22Rv1 (cell line): Measurements from ENCODE around the gene CDC25B.

ENCODE experiments used
- H3K27ac ChIP-seq: fragments of 450-650 bp; 2 replicates; pipeline ENCODE4 v1.5.1; 2017
- ZFX ChIP-seq: fragments of 450-650 bp; IDR thresholded peaks from 2 replicates; pipeline ENCODE4 v1.6.1; 2017; ENCODE audit warnings: antibody characterized with exemption, borderline replicate concordance
- TF ChIP-seq, protein P1 (sequence below): fragments of 450-650 bp; IDR thresholded peaks from 2 replicates; pipeline ENCODE4 v1.5.1; 2017; ENCODE audit warnings: mild to moderate bottlenecking

CDC25B gene

DNA sequence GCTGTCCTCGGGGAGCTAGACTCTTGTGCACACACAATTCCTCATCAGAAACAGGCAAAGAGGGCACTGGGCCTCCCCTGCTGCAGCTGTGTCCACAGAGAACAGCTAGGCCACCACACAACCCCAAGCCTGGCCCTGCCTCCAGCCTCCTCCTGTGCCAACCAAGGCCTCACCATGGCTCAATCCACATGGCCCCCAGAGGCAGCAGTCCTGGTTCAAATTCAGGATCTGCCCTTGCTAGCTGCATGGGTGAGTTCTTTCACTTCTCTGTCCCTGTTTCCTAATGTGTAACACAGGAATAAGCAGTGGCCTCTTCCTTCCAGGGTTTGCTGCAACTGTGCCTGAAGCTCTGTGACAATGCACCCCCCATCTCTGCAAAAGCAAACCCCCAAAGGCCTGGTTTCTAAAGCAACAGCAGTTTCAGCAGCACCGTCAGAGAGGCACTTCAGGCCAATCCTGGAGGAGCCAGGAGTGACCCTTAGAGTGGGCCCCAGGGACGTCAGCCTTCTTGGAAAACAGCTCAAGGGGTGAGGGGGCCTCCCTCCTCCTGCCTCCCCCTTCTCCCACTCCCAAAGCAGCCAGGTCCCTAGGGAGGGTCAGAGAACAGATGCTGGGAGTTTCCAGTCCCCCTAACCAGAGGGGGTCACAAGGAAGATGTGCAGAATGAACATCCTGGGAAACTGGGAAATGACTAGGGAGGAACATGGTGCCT, 30.8 kb upstream of the CDC25B start:
- no peak overlapping the region for H3K27ac ChIP-seq
- no peak for TF ChIP-seq ZFX
- TF ChIP-seq, protein P1, sequence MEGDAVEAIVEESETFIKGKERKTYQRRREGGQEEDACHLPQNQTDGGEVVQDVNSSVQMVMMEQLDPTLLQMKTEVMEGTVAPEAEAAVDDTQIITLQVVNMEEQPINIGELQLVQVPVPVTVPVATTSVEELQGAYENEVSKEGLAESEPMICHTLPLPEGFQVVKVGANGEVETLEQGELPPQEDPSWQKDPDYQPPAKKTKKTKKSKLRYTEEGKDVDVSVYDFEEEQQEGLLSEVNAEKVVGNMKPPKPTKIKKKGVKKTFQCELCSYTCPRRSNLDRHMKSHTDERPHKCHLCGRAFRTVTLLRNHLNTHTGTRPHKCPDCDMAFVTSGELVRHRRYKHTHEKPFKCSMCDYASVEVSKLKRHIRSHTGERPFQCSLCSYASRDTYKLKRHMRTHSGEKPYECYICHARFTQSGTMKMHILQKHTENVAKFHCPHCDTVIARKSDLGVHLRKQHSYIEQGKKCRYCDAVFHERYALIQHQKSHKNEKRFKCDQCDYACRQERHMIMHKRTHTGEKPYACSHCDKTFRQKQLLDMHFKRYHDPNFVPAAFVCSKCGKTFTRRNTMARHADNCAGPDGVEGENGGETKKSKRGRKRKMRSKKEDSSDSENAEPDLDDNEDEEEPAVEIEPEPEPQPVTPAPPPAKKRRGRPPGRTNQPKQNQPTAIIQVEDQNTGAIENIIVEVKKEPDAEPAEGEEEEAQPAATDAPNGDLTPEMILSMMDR = no peak

DNA sequence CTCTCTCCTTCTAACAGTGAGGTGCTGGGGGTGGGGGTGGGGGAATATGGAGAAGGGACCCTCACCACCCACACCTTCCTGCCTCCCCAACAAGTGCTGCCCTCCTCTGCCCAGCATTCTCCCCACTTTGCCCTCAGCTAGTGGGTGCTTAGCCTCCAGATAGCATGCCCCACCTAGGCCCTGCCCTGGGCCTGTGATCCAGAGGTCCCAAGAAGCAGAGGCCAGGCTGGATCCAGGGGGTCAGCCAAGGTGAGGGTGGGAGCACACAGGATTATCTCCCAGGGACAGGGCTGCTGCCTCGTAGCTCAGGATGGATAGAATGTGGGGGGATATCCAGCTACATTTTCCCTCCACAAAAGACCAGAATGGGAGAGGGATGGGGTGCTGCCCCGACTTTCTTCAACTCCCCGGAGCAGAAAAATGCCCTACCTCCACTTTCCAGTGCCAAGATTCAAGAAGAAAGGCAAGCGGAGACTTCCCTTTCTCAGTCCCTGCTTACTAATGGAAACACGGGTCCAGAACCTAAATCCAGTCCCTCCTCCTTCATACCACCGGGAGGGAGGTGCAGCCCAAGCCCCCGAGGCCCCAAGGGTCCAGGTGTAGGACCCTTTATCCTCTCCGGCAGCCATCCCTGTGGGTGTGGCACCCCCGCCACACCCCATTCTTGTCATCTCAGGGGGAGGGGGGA, 29.5 kb upstream of the CDC25B start:
- no peak overlapping the region for H3K27ac ChIP-seq

DNA sequence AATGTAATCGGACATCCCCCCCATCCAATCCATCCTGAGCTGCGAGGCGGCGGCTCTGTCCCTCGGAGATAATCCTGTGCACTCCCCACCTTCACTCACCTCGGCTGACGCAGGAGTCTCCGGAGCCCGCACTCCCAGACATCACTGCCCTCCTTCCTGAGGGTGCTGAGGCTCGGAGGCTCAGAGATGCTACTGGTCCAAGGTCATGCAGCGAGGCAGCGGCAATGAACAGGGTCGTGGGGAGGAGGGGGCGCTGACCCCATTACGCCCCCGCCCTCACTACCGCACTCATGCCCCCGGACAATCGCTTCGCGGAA, 29.0 kb upstream of the CDC25B start:
- TF ChIP-seq ZFX = no peak
- TF ChIP-seq, protein P1 = no peak
- peak overlapping the region; percentile 83; the same call in 1 of the 2 replicates for H3K27ac ChIP-seq

More for the DNA sequence above, 29.5 kb upstream of the CDC25B start:
- TF ChIP-seq, protein P1 = no peak
- TF ChIP-seq ZFX = no peak

DNA sequence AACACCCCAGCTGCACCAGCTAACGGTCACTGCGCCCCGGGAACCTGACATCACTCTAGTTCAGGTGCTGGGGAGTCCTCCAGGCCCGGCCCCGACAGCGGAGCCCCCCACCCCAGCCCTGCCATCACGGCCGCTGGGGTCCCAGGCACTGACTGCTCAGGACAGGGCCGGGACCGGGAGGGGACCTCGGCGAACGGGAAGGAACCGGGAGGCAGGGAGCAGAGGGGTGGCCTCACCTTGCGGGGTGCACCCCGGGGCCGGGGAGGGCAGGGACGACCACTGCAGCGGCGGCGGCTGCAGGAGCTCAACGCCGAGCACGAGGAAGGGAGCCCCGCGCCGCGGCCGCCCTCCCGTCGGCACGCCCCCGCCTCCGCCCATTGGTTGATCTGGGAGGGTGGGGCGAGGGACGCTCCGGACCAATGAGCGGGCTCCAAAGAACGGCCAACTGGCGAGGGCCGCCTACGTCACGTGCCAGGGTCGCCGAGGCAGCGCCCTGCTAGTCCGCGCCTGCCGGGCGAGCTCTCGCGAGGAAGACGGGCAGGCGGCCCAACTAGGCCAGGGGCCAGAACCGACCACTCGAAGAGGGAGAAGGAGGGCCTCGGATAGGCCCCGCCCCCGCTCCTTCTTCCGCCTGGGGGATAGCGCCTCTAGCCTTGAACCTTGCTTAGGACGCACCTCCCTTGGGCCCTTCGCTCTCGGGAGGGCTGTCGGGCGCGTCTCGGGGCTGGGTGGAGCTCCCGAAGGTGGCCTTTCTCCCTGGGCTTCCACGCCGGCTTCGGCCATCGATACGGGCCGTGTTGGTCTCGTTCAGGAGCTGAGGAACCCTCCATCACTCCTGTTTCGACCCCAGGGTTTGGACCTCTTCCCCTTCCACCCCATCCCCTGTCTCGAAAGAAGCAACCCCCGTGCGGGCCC, 28.4 kb upstream of the CDC25B start, which contains the start of gene ADISSP:
ADISSP (minus strand) TSS at position 327 of the 915 bp plus-strand sequence. CDS start 7,653 bp downstream, outside the sequence.
- H3K27ac ChIP-seq = peak within 1 kb of the TSS; percentile 83

DNA sequence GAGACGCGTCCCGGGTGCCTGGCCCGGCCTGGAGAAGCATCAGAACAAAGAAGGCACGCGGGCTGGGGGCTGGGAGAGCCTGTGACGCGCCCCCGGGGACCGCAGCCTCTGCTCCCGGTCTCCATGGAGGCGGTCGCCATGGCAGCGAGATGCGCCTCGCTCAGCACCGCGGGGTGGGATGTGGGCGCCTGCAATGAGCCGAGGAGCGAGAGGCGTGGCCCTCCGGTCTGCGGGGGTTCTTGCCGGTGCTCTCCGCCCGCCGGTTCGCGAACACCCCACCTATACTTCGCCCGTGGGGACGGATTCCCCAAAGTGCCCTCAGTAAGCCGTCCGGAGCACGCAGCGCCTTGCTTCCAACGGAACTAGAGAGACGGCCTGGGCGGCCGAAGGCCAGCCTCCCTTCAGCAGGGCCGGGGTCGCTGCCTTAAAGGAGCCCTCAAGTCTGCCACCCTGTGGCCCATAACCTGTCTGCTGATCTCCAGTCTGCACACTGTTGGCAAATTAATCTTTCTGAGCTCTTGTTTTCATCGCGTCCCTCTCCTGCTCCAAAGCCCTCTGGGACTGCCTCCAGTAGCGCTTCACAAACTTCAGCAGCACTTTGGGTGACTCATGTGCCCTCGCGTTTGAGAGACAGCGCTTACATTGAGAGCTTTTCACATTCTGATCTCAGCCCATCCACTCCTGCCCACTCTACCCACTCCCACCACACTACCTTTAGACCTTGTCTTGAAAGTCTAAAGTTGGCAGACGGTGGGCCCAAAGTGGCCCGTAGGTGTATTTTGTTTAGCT, 27.6 kb upstream of the CDC25B start:
- TF ChIP-seq, protein P1 = peak; percentile 38; the same call in 1 of the 2 replicates
- TF ChIP-seq ZFX = no peak
- peak overlapping the region; percentile 83 for H3K27ac ChIP-seq

More for the DNA sequence above, 28.4 kb upstream of the CDC25B start, which contains the start of gene ADISSP:
- no peak for TF ChIP-seq ZFX
- TF ChIP-seq, protein P1 = no peak

DNA sequence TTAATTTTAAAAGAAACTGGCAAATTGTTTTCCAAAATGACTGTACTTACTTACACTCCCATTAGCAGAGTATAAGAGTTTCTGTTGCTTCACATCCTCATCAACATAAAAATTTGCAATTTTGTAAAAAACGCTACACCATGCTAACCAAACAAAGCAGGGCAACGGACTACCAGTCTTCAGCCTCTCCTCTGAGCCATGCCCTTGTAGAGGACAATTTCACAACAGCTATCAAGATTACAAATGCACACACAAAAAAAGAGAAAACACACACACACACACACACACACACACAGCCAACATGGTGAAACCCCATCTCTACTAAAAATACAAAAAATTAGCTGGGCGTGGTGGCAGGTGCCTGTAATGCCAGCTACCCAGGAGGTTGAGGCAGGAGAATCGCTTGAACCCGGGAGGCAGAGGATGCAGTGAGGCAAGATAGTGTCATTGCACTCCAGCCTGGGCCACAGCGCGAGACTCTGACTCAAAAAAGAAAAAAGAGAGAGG, 24.5 kb upstream of the CDC25B start:
- no peak for TF ChIP-seq ZFX
- TF ChIP-seq, protein P1 = no peak
- H3K27ac ChIP-seq = no peak overlapping the region
